ENCODE data around the gene ARHGAP18. TPM values are rescaled to one million over a fixed set of nuclear protein-coding genes. Genes with fewer than 3 reads are reported as not detected.

The ARHGAP18 gene
- total RNA-seq, 2 donors from 2014 or later: 14.3 to 17.7 TPM

- no peaks in the 10 kb centered on the region for H3K9me3 ChIP-seq (ENCODE audit: control insufficient read depth, low read length)
- H3K27ac Mint-ChIP-seq: no peak overlapping the region
- no peaks in the 10 kb centered on the region for H3K27me3 Mint-ChIP-seq (ENCODE audit: insufficient read depth)
- TF ChIP-seq CTCF (conservative IDR thresholded peaks at IDR 0.05): no peak
- H3K27ac ChIP-seq (ENCODE audit: low read depth, low read length): no peak overlapping the region
- 75 to 100% methylated on average over 2 to 3 of the region's 3 CpGs for WGBS, 2 experiments (ENCODE audit: insufficient coverage in 1 of 2, insufficient read length in 1 of 2)
- no peak overlapping the region for H3K4me3 Mint-ChIP-seq
- peaks cover 27% of the 10 kb centered on the region for H3K36me3 Mint-ChIP-seq (ENCODE audit: low read depth)
- peaks cover 6% of the 10 kb centered on the region for H3K9me3 Mint-ChIP-seq
- H3K4me1 ChIP-seq (ENCODE audit: control insufficient read depth, insufficient read depth, low read length): no peaks in the 10 kb centered on the region
- no peak overlapping the region for H3K4me3 ChIP-seq (ENCODE audit: low read length)
- no peak overlapping the region for H3K9ac ChIP-seq (ENCODE audit: extremely low read depth, low read length, poor library complexity, severe bottlenecking)
- H3K27me3 ChIP-seq (ENCODE audit: control insufficient read depth, insufficient read depth, low read length, poor library complexity, severe bottlenecking): no peaks in the 10 kb centered on the region
- no peak for DNase-seq
- no peaks in the 10 kb centered on the region for H3K36me3 ChIP-seq (ENCODE audit: control insufficient read depth, insufficient read depth, low read length)
- peaks cover 3% of the 10 kb centered on the region for H3K4me1 Mint-ChIP-seq
Measured at GRCh38 chr6:129615496-129615895, 94.5 kb downstream of the ARHGAP18 start.

- no peaks in the 10 kb centered on the region for H3K4me1 ChIP-seq (ENCODE audit: control insufficient read depth, insufficient read depth, low read length)
Measured at GRCh38 chr6:129615020-129615419, 95.0 kb downstream of the ARHGAP18 start.

GRCh38 chr6:129614464-129614863 is 95.5 kb downstream of the ARHGAP18 start:
- Mint-ChIP-seq H3K27me3 (ENCODE audit: insufficient read depth) (no peaks in the 10 kb centered on the region), H3K9me3 (peaks cover 6% of the 10 kb centered on the region), H3K4me1 (peaks cover 3% of the 10 kb centered on the region), H3K27ac (no peak overlapping the region), H3K4me3 (no peak overlapping the region), H3K36me3 (ENCODE audit: low read depth) (peaks cover 30% of the 10 kb centered on the region)
- DNase-seq: no peak
- Histone ChIP-seq H3K9me3 (ENCODE audit: control insufficient read depth, low read length) (no peaks in the 10 kb centered on the region), H3K36me3 (ENCODE audit: control insufficient read depth, insufficient read depth, low read length) (no peaks in the 10 kb centered on the region), H3K4me1 (ENCODE audit: control insufficient read depth, insufficient read depth, low read length) (no peaks in the 10 kb centered on the region), H3K9ac (ENCODE audit: extremely low read depth, low read length, poor library complexity, severe bottlenecking) (no peak overlapping the region), H3K4me3 (ENCODE audit: low read length) (no peak overlapping the region), H3K27ac (ENCODE audit: low read depth, low read length) (no peak overlapping the region), H3K27me3 (ENCODE audit: control insufficient read depth, insufficient read depth, low read length, poor library complexity, severe bottlenecking) (no peaks in the 10 kb centered on the region)
- no peak for TF ChIP-seq CTCF (conservative IDR thresholded peaks at IDR 0.05)
- 93 to 100% methylated on average over 2 to 3 of the region's 3 CpGs for WGBS, 2 experiments (ENCODE audit: insufficient coverage in 1 of 2, insufficient read length in 1 of 2)

More at GRCh38 chr6:129615020-129615419, 95.0 kb downstream of the ARHGAP18 start:
- H3K36me3 Mint-ChIP-seq (ENCODE audit: low read depth): peaks cover 29% of the 10 kb centered on the region
- TF ChIP-seq CTCF (conservative IDR thresholded peaks at IDR 0.05): peak; percentile 32
- 83 to 100% methylated on average over 1 of the region's 1 CpG for WGBS, 2 experiments (ENCODE audit: insufficient coverage in 1 of 2, insufficient read length in 1 of 2)
- no peak overlapping the region for H3K27ac Mint-ChIP-seq
- Histone ChIP-seq H3K4me3 (ENCODE audit: low read length) (no peak overlapping the region), H3K27me3 (ENCODE audit: control insufficient read depth, insufficient read depth, low read length, poor library complexity, severe bottlenecking) (no peaks in the 10 kb centered on the region), H3K27ac (ENCODE audit: low read depth, low read length) (no peak overlapping the region), H3K9me3 (ENCODE audit: control insufficient read depth, low read length) (no peaks in the 10 kb centered on the region), H3K36me3 (ENCODE audit: control insufficient read depth, insufficient read depth, low read length) (no peaks in the 10 kb centered on the region), H3K9ac (ENCODE audit: extremely low read depth, low read length, poor library complexity, severe bottlenecking) (no peak overlapping the region)
- H3K4me3 Mint-ChIP-seq: no peak overlapping the region
- H3K9me3 Mint-ChIP-seq: peaks cover 6% of the 10 kb centered on the region
- no peak for DNase-seq
- no peaks in the 10 kb centered on the region for H3K27me3 Mint-ChIP-seq (ENCODE audit: insufficient read depth)
- peaks cover 3% of the 10 kb centered on the region for H3K4me1 Mint-ChIP-seq

All from endodermal cell (in vitro differentiated cells).